NCI-H146 treated with DMSO at 0.1 percent for 48 hours (cell line): ENCODE measurements around the gene DLG1.

ENCODE experiments used
- DNase-seq: peaks from one replicate; lab custom pipeline; 2025; ENCODE audit not compliant: unreplicated experiment; lab: John Stamatoyannopoulos, UW

The DLG1 gene

DNA sequence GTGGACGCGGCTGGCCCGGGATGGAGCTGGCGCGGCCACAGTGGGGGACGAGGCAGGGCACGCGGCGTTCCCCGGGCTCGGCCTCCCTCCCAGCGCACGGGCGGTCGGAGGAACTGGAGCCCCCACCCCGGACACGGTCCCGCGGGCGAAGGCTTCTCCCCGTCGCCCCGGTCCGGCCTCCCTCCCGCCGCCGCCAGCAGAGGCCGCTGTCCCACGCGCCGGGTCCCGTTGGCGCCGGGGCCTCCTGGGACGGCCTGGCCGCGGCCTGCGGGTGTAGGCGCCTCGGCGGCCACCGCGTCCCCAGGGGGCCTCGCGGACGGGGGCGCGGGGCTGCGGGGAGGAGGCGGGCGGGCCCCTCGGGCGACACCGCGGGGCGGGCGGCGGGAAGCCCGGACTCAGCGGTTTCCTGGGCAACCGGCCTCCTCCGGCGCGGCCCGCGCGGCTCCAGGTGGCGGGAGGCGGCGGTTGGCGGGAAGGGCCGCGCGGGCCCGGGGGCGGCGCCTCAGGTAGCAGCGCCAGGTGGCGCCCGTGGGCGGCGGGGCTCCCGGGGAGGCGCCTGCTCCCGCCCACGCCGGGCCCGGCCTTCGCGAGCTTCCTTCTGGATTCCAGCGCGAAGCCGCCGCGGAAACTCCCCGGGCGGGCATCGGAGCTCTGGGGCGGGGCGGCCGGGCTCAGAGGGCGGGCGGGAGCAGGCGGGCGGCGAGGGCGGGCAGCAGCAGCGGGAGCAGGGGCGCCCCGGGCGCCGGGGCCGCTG, 295.5 kb downstream of the DLG1 start:
- DNase-seq, result peak; percentile 82

DNA sequence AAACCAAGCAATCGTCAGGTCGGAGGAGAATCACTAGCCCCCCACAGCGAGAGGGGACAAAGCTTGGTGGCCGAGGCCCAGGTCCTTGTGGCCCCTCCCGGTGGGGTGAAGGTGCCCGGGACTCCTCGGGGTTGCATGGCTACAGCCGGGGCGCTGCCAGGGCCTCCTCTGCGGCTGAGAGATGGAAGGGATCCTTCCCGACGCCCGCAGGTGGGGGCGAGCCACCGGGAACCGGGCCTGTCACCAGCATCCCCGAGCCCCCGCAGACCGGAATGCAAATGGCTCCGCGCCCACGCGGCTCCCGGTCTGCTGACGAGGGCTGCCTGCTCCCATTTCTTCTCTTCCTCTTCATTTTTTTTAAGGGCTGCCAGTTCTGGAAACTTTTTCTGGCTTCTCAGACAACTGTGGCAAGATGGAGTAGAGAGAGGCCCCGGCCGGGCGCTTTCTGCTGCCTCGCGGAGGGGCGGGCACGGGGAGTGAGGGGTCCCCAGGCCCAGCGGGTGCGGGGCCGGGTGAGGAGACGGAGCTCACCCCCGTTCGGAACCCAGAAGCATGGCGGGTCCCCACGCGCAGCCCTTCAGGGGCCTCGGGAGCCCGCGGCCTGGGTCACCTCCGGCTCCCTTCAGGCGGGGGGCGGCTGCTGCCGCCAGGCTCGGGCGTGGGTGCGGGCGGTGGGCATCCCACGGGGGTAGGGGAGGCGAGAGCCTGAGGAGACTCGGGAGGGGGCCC, 296.3 kb downstream of the DLG1 start:
- DNase-seq, result no peak

DNA sequence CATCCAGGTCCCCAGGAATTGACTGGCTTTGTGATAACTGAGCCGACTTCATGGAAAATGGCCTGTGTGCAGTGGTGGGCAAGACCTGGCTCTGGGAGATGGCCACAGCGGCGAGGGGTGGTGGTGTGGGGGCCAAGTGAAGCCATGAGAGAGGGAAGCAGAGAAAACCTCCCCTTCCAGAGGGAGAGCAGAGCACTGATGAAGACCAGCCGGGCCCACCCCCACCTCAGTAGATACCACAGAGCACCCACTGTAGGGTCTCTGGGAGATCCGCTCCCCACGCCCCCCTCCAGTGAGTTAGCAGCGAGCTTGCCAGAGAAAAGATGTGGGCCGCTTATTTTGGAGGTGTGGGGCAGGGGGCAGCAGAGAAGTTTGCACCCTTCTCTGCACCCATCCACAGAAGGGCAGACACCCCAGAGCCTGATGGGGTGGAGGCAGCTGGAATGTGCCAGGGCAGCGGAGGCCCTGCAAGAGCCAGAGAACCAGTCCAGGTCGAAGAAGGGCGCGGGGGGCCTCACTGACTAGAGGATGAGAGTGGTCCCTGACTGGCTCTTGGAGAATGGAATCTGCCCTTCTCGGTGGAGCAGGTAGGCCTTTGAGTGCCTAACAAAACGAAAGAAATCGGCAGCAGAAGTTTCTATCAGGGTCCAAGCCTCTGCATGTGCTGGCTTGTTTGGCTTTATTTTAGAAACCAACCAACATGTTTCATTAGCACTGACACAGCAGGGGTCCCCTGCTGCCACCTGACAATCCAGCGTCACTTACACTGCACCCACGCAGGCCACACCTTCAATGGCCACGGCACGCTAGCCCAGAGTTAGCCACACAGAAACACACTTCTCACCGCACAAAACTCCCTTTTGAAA, 297.1 kb downstream of the DLG1 start:
- no peak for DNase-seq

DNA sequence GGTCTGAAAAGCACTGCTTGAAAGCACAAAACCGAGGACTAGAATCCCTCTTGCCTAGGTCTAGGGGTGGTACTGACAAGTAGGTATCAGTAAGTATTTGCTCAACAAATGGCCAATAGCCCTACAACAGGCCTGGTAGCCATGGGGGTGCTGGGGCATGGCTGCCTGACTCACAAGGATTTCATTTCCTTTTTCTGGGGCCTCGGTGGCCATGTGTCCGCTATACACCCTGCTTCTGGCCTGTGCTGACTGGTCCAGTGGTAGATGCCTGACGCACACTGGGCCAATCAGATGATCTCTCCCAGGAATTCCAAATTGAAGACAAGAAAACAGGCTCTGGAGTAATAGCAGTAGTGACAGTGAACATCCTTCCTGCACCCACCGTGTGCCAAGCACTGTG, 298.2 kb downstream of the DLG1 start:
- no peak for DNase-seq

DNA sequence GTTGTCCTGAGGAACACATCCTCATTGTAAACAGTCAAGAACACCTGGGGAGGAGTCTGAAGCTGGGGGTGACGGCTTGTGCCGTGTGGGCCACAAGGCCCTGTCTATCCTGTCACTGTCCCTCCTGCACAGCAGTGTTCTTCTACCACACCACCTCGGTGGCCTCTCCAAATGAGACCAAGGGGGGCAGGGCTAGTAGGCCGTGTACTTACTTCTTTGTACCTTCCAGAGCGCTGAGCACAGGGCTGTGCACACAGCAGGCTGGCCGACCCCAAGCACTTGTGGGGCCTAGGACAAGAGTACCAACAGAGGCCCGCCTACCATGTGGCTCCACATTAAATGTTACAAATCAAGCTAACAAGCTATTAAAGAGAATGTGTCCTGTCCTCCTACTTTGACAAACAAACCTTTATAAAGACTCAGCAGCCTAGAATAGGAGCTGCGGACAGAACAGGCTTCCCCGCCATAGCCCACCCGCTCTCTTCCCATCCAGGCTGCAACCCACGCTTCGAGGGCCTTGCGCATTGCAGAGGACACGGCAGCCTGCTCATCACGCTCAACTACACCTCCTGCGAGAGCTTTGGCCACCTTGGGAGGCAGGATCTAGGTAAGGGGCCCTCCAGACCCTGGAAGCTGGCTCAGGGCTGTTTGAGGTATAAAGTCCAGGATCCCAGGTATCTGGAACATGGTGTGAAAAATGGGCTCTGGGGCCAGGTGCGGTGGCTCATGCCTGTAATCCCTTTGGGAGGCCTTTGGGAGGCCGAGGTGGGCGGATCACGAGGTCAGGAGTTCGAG, 299.2 kb downstream of the DLG1 start:
- DNase-seq, result no peak

DNA sequence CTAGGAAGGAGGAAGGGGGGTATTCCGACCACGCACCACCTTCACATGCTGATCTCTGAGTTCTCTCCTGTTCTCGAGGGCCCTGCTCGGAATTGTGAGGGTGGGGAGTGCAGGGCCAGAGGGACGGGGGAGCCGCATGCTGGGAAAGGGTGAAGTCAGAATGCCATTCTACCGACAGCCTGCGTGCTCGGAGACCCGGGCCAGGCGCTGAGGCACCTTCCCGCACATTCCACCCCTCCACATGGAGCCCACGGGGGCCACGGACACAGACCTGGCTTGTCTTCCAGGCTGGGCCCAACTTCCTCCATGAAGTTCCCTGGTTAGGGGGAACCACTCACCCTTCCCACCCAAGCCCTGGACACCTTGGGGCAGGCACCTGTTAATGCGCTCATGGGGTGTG, 301.1 kb downstream of the DLG1 start:
- no peak for DNase-seq

DNA sequence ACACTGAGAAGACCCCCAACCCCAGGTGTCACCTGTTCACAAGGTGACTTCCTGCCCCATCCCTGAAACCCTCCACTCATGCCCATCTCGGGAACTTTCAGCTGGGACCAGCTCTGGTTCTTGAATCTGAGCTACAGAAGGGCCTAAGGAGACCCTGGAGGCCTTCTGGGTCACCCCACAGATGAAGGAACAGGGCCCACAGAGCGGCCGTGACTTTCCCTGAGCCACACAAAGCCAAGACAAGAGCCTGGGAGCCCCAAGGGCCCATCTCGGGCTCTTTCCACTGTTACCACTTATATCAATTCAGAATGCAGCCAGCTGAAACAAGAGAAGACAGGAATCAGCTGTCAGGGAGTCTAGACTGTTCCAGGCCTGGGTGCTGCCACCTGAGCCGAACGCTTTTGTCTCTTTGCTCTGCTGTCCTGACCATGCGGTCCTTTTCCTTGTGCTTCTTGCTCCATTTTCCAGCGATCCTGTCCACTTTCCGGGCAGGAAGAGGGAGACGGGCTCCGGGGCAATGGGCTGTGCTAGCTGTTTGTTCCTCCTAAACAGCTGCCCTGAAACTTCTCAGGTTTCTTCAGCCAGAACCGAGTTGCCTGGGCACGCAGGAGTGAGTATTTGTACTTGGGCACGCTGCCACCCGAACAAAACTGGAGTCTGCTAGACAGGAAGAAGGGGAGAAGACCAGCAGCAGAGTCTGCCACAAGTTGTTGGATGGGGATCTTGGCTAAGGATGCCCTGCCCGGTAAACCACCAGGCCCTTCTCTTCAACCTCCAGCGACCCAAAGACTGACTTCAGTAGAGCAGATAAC, 301.8 kb downstream of the DLG1 start:
- no peak for DNase-seq

DNA sequence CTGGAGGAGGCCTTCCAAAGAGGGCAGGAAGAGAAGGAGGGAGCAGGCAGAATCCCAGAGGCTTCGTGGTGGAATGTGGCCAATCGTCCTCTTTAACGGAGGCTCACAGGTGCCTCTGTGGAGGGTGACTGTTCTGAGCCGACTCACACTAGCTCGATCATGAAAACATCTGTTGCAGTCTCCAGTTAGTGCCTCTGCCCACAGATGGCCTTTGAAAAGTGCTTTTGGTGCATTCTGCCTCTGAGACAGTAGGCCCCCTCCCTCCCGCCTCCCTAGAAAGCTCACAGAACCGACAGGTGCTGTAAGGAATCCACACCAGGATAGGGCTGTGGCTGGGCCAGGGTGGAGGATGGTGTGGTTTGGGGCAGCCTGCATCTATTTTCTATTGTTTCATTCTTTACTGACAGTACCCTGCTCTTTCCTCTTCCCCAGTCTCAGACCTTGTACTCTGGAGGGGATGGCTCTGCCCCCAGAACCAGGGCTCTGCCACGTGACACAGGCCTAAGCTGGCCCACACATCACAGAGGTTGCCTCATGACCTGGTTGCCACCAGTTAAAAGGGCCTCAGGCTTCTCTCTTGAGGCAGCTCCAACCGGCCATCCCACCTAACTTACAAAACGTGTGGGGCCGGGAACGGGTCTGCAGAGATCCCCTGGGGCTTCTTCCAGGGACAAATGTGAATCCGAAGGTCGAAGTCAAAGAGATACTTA, 302.6 kb downstream of the DLG1 start:
- DNase-seq, result no peak

- no peak for DNase-seq
These were observed 303.4 kb downstream of the DLG1 start for GRCh38 chr3:196995027-196995426.

DNA sequence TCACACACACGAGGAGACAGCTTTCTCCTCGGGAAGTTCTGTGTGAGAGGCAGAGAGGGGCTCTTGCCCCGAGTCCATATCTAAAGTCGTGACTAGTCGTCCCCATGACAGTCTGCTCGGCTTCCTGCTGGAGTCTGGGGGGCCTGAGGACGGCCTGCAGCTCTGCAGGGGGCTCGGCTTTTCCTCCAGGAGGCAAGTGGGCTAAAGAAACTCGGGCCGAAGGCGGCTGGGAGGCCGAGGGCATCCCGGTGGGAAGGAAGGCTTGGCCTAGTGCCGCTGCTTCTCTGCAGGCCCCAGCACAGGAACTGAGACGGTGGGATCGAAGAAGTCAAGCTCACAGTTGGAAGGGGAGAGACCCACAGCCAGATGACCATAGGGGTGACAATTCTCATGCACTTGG, 304.4 kb downstream of the DLG1 start:
- DNase-seq, result no peak
